Upper lobe of left lung (tissue), 6 donors: ENCODE results near the gene BPIFA3. TPM values are rescaled to one million over a fixed set of nuclear protein-coding genes. Genes with fewer than 3 reads are reported as not detected.

Experiments used
- ATAC-seq, 2 donors: fragments of 200-7000 bp; cut with Tn5 transposase; one replicate each; pipeline ENCODE4 v1.9.1; 2022; ENCODE audit warnings: mild to moderate bottlenecking in 2 of 2, moderate library complexity in 2 of 2; ENCODE audit not compliant: low FRiP score in 2 of 2
- DNase-seq, 2 donors: peaks; one replicate each; pipeline ENCODE4 v3.0.0-alpha.2; 2019 to 2020
- H3K27ac ChIP-seq, 4 donors: fragments of 200-600 bp; sonication (generic); one replicate each; pipeline ENCODE4 v1.5.1; 2016 to 2019
- H3K27me3 ChIP-seq, 4 donors: fragments of 200-600 bp; sonication (generic); one replicate each; pipeline ENCODE4 v1.5.1; 2017 to 2019
- H3K36me3 ChIP-seq, 4 donors: fragments of 200-600 bp; sonication (generic); one replicate each; pipeline ENCODE4 v1.5.1; 2016 to 2019
- H3K4me1 ChIP-seq, 4 donors: fragments of 200-600 bp; sonication (generic); one replicate each; pipeline ENCODE4 v1.5.1; 2018 to 2019
- H3K4me3 ChIP-seq, 4 donors: fragments of 200-600 bp; sonication (generic); one replicate each; pipeline ENCODE4 v1.5.1; 2017 to 2019; ENCODE audit warnings: mild to moderate bottlenecking in 2 of 4, moderate library complexity in 1 of 4
- H3K9me3 ChIP-seq, 4 donors: fragments of 200-600 bp; sonication (generic); one replicate each; pipeline ENCODE4 v1.5.1; 2018 to 2019
- EP300 ChIP-seq, 4 donors: sonication (generic); formaldehyde crosslinking; IDR thresholded peaks; one replicate each; pipeline ENCODE4 v1.5.1; 2017; ENCODE audit warnings: antibody characterized with exemption in 4 of 4, control low read depth in 2 of 4
- POLR2A ChIP-seq, 4 donors: fragments of 450-650 bp; IDR thresholded peaks; one replicate each; pipeline ENCODE4 v1.5.1; 2016 to 2017; ENCODE audit warnings: antibody characterized with exemption in 4 of 4, mild to moderate bottlenecking in 2 of 4
- POLR2AphosphoS5 ChIP-seq, 2 donors: sonication (generic); formaldehyde crosslinking; IDR thresholded peaks; one replicate each; pipeline ENCODE4 v1.5.1; 2017; ENCODE audit warnings: antibody characterized with exemption in 2 of 2
- WGBS, 2 donors: methylation state at CpG; one replicate each; pipeline ENCODE4 v1.1.5; 2017 to 2018; 5-methylcytosine and 5-hydroxymethylcytosine counted together
- total RNA-seq, 6 donors: library from RNA; depleted of rRNA in 4 of 6; stranded (reverse); fragments of >200 nt in 4 of 6; gene quantifications; one replicate each; pipeline versions ENCODE4 v1.1.0 to v1.2.1, GENCODE V29; 2016 to 2021
- TF ChIP-seq, protein P1 (sequence below), 6 experiments: fragments of 450-650 bp in 4 of 6; fragments of 200-600 bp in 2 of 6; sonication (generic) in 2 of 6; IDR thresholded peaks; one replicate each; pipeline ENCODE4 v1.5.1; 2016 to 2019; ENCODE audit warnings: antibody characterized with exemption in 6 of 6
- donor health status: DM: no; HTN: no; CAD: no; lungs with moderate emphysema.
- donor health status: DM: no; HTN: yes; CAD: no; lungs with severe emphysema.

Gene BPIFA3
- total RNA-seq = not detected

DNA sequence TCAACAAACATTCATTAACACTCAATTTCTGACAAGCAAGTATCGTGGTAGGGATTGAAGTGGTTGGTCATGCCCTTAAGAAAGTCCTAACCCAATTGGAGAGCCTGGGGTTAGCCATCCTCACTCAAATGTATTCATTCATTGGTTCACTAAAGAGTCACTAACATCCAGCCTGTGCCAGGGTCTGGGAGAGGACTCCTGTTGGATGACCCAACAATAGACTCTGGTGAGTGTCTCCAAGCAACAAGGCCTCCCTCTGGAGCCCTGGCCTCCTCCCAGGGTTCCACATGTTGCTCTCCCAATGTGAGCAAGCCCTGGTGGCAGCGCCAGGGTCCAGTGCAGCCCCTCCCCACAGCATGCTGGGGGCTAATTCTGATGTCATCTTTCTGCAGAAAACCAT is at the start of gene BPIFA3:
Gene BPIFA3 (plus strand): TSS at position 301 of the 400 bp plus-strand sequence. CDS start 185 bp downstream, outside the sequence.
- Histone ChIP-seq H3K27ac (no peak within 1 kb of the TSS), H3K36me3 (no peaks in the 10 kb centered on the region), H3K4me1 (no peaks in the 10 kb centered on the region), H3K9me3 (no peaks in the 10 kb centered on the region), H3K27me3 (no peaks in the 10 kb centered on the region), H3K4me3 (no peak within 1 kb of the TSS)
- DNase-seq (no peak), ATAC-seq (no peak)
- WGBS, 2 donors = 62 to 86% methylated on average over 1 to 2 of the region's 2 CpGs
- TF ChIP-seq, protein P1, sequence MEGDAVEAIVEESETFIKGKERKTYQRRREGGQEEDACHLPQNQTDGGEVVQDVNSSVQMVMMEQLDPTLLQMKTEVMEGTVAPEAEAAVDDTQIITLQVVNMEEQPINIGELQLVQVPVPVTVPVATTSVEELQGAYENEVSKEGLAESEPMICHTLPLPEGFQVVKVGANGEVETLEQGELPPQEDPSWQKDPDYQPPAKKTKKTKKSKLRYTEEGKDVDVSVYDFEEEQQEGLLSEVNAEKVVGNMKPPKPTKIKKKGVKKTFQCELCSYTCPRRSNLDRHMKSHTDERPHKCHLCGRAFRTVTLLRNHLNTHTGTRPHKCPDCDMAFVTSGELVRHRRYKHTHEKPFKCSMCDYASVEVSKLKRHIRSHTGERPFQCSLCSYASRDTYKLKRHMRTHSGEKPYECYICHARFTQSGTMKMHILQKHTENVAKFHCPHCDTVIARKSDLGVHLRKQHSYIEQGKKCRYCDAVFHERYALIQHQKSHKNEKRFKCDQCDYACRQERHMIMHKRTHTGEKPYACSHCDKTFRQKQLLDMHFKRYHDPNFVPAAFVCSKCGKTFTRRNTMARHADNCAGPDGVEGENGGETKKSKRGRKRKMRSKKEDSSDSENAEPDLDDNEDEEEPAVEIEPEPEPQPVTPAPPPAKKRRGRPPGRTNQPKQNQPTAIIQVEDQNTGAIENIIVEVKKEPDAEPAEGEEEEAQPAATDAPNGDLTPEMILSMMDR (IDR thresholded peaks at IDR 0.05) = no peak
- TF ChIP-seq POLR2AphosphoS5 (IDR thresholded peaks at IDR 0.05) = no peak
- TF ChIP-seq EP300 (IDR thresholded peaks at IDR 0.05) = no peak
- no peak for TF ChIP-seq POLR2A (IDR thresholded peaks at IDR 0.05)

DNA sequence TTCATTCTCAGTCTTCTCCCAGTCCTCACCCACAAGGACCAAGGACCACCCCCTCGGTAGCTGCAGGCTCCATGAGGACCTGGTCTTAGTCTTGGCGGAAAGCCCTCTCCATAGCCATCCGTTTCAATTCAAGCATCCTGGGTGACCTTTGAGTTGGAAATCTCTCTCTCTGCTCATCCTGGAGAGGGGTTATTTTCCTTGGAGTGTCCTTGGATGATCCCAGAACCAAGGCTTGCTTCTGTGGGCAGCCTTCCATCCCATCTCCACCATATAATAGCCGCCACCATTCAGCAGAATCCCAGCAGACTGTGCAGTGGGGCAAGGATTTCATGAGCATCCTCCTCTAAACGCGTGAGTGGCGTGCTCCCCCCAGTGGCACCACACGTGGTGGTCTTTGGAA is 49.3 kb upstream of the BPIFA3 start, which contains the start of gene BPIFA2:
Gene BPIFA2 (plus strand): TSS at position 301 of the 400 bp plus-strand sequence. CDS start 987 bp downstream, outside the sequence.
- DNase-seq (no peak), ATAC-seq (no peak)
- Histone ChIP-seq H3K4me1 (no peaks in the 10 kb centered on the region), H3K4me3 (no peak within 1 kb of the TSS), H3K27me3 (no peaks in the 10 kb centered on the region), H3K36me3 (no peaks in the 10 kb centered on the region), H3K27ac (no peak within 1 kb of the TSS), H3K9me3 (peaks cover 3 to 13% (median 10%) of the 10 kb centered on the region in 4 donors)
- TF ChIP-seq, protein P1 (IDR thresholded peaks at IDR 0.05) = no peak
- TF ChIP-seq POLR2A (IDR thresholded peaks at IDR 0.05) (no peak), EP300 (IDR thresholded peaks at IDR 0.05) (no peak), POLR2AphosphoS5 (IDR thresholded peaks at IDR 0.05) (no peak)
- WGBS, 2 donors = 77 to 90% methylated on average over 7 to 8 of the region's 8 CpGs

DNA sequence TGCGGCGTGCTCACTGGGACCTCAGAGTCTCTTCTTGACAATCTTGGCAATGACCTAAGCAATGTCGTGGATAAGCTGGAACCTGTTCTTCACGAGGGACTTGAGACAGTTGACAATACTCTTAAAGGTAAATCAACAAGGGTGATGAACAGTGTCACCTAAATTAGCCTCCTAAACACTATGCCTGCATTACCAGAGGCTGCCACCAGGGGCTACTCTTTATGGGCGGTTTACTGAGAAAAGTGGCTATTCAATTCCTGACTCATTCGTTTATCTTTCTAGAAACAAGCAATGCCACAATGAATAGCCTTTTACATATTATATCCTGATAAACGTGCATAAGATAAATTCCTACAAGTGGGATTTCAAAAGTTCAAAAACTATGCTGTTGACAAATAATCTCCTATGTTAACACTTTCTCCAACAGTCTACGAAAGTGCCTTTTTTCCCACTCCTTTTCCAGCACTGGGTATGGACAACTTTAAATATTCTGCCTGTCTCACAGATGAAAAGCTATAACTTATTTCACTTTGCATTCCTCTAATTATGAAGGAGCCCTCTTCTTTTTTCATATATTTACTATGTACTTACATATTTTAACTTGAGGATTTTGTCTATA is 47.9 kb upstream of the BPIFA3 start:
- 52 to 55% methylated on average over 8 of the region's 8 CpGs for WGBS, 2 donors
- Histone ChIP-seq H3K27ac (no peak overlapping the region), H3K36me3 (no peaks in the 10 kb centered on the region), H3K4me1 (no peaks in the 10 kb centered on the region), H3K9me3 (peaks cover 3 to 13% (median 10%) of the 10 kb centered on the region in 4 donors), H3K27me3 (no peaks in the 10 kb centered on the region), H3K4me3 (no peak overlapping the region)
- ATAC-seq (no peak), DNase-seq (no peak)
- TF ChIP-seq, protein P1 (IDR thresholded peaks at IDR 0.05) = peak in 3 of 6 experiments; percentile 27 to 40 (median 30)
- no peak for TF ChIP-seq POLR2AphosphoS5 (IDR thresholded peaks at IDR 0.05)

DNA sequence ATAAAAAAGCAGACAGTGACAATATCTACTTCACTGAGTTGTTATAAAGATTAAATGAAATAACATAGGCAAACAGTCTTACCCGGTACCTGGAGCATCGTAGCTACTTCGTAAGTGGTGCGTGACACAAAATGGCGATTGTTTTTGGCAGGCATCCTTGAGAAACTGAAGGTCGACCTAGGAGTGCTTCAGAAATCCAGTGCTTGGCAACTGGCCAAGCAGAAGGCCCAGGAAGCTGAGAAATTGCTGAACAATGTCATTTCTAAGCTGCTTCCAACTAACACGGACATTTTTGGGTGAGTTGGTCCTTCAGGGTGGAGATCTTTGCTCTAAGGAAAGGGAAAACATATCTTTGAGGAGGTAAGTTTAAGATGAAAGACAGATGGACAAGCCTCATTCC is 44.4 kb upstream of the BPIFA3 start:
- peaks cover 3 to 13% (median 10%) of the 10 kb centered on the region in 4 donors for H3K9me3 ChIP-seq
- ATAC-seq (no peak), DNase-seq (no peak)
- H3K4me1 ChIP-seq = no peaks in the 10 kb centered on the region
- TF ChIP-seq, protein P1 (IDR thresholded peaks at IDR 0.05) = no peak
- no peak for TF ChIP-seq POLR2A (IDR thresholded peaks at IDR 0.05)
- no peak for TF ChIP-seq EP300 (IDR thresholded peaks at IDR 0.05)
- no peak for TF ChIP-seq POLR2AphosphoS5 (IDR thresholded peaks at IDR 0.05)
- no peak overlapping the region for H3K27ac ChIP-seq
- no peaks in the 10 kb centered on the region for H3K36me3 ChIP-seq
- 52 to 58% methylated on average over 7 of the region's 7 CpGs for WGBS, 2 donors
- H3K27me3 ChIP-seq = no peaks in the 10 kb centered on the region
- H3K4me3 ChIP-seq = no peak overlapping the region

DNA sequence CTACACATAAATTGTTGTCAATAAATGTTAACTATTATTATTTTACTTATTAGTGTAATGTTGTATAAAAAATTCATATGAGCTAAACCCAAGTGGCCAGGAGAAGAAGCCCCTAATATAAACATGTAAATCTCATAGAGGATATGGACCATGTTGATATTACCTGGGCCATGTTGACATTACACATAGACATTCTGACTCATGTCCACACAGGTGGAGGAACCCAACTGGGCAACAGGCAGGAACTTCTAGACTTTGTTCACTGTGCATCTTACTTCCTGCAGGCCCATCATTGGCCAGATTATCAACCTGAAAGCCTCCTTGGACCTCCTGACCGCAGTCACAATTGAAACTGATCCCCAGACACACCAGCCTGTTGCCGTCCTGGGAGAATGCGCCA is 42.0 kb upstream of the BPIFA3 start:
- Histone ChIP-seq H3K4me1 (no peaks in the 10 kb centered on the region), H3K27me3 (no peaks in the 10 kb centered on the region), H3K36me3 (no peaks in the 10 kb centered on the region), H3K4me3 (no peak overlapping the region), H3K9me3 (peaks cover 0 to 3% (median 0%) of the 10 kb centered on the region in 4 donors), H3K27ac (no peak overlapping the region)
- DNase-seq (no peak), ATAC-seq (no peak)
- 60 to 93% methylated on average over 1 to 3 of the region's 3 CpGs for WGBS, 2 donors
- TF ChIP-seq EP300 (IDR thresholded peaks at IDR 0.05) (no peak), POLR2AphosphoS5 (IDR thresholded peaks at IDR 0.05) (no peak)
